ENCODE data around the gene IL27RA. TPM values are rescaled to one million over a fixed set of nuclear protein-coding genes. Genes with fewer than 3 reads are reported as not detected.

The IL27RA gene
- total RNA-seq, 1 donor from 2014 or later: 5.7 TPM

DNA sequence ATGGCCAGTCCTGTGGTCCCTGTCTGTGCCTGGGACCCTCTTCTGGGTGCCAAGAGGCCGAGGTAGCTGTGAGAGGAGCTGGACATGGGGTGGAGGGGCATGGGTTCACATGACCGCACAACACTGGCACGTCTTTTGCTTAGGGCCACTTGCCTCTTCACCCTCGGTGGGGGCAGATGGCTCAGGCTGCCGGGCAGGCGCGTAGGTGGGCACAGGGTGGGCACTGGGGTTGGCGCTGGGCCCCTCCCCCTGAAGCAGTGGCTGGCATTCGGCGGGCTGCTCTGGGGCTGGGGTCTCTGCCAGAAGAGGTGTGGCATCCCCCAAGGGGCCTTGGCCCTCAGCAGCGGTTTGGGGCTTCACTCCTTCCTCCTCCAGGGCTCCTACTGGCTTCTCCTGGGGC, 21.9 kb downstream of the IL27RA start:
- no peak for ATAC-seq
- intact Hi-C loops (cut with DNase I): no loop called here
- no peak for DNase-seq (ENCODE audit: low spot score)

DNA sequence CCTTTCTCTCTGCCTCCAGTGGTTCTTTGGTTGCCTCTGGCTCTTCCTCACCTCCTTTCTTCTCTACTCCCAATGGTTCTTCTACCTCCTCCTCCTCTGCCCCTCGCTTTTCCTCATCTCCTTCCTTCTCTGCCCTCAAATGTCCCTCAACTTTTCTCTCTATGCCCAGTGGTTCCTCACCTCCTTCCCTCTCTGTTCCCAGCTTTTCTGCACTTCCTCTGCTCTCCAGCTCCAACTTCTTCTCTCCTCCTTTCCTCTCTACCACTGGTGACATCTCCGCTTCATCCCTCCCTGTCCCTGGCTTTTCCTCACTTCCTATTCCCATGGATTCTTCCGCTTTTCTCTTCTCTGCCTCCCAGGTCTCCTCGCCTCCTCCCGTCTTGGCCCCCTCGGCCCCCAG, 22.5 kb downstream of the IL27RA start:
- ATAC-seq (no peak), DNase-seq (ENCODE audit: low spot score) (no peak)
- intact Hi-C loops (cut with DNase I): no loop called here

DNA sequence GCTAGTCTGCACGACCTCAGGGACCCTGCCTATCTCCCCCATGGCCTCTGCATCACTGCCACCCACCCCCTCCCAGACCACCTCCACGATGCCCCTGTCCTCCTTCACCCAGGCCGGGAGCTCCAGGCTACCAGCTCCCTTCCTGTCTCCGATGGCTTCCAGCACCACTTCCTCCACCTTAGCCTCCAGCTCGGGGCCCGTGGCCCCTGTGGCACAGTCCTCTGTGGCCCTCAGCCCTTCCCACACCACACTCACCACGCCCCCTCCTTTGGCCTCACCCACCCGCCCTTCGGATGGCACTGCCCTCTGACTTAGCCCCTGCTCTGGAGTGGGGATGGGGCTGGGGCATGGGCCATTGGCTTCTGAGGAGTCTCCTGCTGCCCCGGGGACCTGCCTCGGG, 23.2 kb downstream of the IL27RA start:
- no peak for DNase-seq (ENCODE audit: low spot score)
- intact Hi-C loops (cut with DNase I): loop anchor here (5.0 kb wide), 1 partner anchor 172 kb away; no protein-coding TSS in a partner anchor
- ATAC-seq: no peak

DNA sequence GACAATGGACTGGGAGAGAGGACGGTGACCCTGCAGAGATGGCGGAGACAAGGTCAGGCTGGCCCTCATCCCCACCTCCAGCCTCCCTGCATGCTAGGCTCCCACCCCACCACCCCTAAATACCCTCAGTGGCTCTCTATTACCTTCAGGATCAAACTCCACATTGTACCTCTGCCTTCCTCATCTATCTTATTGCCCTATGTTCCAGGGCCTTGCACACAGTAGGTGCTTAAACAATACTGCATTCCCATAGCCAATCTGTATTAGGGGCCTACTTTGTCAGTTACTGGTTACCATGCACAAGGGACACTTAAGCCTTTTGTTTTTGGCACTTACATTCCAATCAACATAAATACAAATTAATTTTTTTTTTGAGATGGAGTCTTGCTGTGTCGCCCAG, 23.8 kb downstream of the IL27RA start:
- intact Hi-C loops (cut with DNase I): loop anchor here (5.0 kb wide), 1 partner anchor 173 kb away; no protein-coding TSS in a partner anchor
- ATAC-seq: no peak
- DNase-seq (ENCODE audit: low spot score): no peak

DNA sequence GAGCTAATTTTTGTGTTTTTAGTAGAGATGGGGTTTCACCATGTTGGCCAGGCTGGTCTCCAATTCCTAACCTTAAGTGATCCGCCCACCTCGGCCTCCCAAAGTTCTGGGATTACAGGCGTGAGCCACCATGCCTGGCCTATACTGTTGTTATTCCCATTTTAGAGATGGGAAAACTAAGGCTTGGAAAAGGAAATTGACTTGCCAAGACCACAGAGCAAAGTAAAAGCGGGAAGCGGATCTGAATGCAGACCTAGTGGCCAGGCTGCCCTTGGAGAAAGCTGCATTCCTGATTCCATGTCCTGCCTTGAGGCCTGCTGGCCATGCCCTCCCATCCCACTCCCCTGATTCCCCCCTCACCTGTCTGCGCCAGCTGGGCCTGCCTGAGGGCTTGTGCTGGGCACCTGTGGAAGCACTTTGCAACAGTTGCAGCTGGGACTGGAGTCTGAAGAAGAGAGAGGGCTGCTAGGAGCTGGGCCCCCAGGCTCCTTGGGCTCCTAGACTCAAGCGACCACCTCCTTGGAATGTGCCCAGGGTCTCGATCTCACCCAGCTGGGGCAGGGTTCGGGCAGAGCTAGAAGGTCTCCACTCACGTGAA, 24.6 kb downstream of the IL27RA start:
- ATAC-seq (peak; percentile 11), DNase-seq (ENCODE audit: low spot score) (no peak)
- intact Hi-C loops (cut with DNase I): loop anchor here (5.0 kb wide), 1 partner anchor 174 kb away; no protein-coding TSS in a partner anchor

DNA sequence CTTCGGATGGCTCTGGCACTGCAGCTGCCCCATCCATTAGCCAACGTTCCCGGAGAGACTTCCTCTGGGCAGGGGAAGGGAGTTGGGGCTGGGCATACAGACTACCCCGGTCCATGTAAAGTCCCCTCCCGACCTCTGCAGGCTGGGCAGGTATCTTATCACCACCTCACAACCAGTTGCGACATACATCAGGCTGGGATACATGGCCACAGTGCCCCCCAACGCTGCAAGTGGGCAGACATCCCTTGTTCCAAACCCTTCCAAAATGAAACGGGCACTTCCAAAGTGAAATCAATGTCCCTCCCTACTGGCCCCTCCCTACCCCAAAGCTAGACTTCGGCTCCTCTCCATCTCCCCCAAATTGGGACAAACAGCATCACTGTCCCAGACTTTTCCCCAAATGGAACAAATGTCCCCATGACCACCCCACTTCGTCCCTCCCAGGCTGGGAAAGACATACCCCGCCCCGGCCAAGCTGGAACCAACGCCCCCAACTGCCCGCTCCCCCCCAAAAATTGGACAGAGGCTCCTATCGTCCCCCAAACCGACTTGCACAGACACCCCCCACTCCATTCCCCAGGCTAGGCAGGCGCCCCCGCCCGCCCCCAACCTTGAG, 25.3 kb downstream of the IL27RA start:
- peak; percentile 13 for ATAC-seq
- no peak for DNase-seq (ENCODE audit: low spot score)
- intact Hi-C loops (cut with DNase I): loop anchor here (5.0 kb wide), 1 partner anchor 175 kb away; no protein-coding TSS in a partner anchor

DNA sequence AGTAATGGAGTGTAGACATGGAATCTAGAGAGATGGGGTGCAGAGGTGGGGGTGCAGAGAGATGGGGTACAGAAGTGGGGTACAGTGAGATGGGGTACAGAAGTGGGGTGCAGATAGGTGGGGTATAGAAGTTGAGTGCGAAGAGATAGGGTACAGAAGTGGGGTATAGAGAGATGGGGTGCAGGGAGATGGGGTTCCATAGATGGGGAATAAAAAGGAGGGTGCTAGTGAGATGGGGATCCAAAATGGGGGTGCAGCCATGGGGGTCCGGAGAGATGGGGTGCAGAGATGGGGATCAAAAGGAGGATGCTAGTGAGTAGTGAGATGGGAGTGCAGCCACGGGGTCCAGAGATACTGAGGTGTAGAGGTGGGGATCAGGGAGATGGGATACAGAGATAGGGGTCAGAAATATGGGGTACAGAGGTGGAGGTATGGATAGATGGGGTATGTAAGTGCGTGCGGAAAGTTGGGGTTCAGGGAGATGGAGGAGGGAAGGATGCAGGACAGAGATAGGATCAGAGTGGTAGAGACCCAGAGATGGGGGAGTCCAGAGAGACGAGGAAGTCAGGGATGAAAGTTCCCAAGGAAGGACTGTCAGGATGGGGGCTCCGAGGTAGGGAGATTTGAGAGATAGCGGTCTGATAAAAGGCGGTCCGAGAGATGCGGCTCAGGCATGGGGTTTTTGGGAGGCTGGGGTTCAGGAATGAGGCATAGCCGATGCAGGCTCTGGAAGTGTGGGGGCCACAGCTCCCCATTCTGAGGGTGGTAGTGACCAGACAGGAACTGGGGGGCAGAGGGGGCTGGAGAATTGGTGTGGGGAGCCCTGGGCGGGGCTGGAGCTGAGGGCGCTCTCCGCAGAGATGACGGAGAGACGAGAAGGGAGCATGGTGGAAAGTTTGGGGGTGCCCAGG, 26.9 kb downstream of the IL27RA start:
- intact Hi-C loops (cut with DNase I): loop anchor here (5.0 kb wide), 1 partner anchor 176 kb away; no protein-coding TSS in a partner anchor
- ATAC-seq: no peak

DNA sequence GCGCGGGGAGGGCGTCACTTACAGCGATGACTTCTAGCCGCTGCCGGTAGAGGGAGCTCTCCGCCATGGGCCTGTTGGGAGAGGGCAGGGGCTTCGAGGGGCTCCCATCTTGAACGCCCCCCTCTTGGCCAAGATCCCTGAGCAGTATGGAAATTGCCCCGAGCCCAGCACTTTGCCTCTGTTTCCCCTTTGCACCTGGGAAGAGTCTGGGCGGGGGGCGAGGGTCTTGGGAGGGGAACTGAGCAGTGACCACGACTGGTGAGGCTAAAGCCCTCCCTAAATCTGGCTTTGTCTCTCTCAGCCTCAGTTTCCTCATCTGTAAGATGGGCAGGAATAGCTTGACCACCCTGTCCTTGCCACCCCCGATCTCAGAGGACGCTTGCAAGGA, 27.5 kb downstream of the IL27RA start:
- ATAC-seq: no peak
- peak; percentile 67 for DNase-seq (ENCODE audit: low spot score)
- intact Hi-C loops (cut with DNase I): loop anchor here (5.0 kb wide), 1 partner anchor 177 kb away; no protein-coding TSS in a partner anchor

More for the DNA sequence above, 26.9 kb downstream of the IL27RA start:
- no peak for DNase-seq (ENCODE audit: low spot score)

DNA sequence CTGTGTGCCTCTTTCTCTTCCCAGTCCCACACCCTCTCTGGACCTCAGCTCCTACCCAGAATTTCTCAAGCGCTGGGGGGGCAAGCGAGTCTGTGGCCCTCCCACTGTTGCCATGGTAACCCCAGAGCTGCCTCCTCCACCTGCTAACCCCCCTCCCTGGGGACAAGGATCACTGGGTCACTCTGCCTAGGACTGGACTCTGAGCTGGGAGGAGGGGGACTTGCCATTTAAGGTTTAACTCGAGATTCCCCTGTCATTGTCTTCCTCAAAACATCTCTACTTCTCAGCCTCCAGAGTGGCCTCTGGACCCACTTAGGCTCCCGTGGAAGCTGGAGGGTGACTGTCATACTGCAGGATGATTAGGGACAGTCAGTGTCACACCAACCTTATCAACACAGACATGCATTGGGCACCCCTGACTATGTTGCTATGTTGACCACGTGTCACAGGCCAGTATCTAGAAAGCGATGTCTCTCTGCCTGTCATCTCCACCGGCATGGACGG, 28.1 kb downstream of the IL27RA start:
- ATAC-seq (no peak), DNase-seq (ENCODE audit: low spot score) (no peak)
- intact Hi-C loops (cut with DNase I): loop anchor here (5.0 kb wide), 1 partner anchor 177 kb away; no protein-coding TSS in a partner anchor

DNA sequence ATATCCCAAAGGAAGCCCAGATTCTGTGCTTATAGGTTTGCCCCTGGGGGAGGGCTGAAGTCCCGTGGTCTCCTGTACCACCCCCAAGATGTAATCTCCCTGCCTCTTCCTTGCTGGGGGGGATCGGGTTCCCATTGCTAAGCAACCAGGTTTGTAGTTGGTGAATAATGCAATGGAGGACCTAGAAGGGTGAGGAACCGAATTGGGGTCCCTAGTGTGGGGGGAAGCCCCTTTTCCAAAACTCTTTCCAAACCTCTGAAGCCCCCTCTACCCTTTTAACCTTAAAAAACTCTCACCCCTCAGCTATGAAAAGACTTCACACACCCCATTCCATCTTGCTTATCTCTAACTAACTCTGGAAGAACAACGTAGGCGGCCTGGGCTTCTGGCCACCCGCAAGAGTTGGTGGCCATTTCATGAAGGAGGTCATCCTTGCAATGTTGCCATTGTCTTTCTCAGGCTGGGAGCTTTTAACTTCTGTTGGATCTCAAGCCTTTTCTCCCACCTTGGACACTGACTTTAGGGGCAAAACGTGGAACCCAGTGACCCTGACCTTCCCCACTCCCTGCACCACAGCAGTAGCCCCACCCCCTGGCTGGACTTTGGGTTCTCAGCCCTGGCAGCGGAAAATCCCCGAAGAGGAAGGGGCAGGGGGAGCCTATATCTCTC, 29.7 kb downstream of the IL27RA start:
- intact Hi-C loops (cut with DNase I): no loop called here
- ATAC-seq (no peak), DNase-seq (ENCODE audit: low spot score) (no peak)

DNA sequence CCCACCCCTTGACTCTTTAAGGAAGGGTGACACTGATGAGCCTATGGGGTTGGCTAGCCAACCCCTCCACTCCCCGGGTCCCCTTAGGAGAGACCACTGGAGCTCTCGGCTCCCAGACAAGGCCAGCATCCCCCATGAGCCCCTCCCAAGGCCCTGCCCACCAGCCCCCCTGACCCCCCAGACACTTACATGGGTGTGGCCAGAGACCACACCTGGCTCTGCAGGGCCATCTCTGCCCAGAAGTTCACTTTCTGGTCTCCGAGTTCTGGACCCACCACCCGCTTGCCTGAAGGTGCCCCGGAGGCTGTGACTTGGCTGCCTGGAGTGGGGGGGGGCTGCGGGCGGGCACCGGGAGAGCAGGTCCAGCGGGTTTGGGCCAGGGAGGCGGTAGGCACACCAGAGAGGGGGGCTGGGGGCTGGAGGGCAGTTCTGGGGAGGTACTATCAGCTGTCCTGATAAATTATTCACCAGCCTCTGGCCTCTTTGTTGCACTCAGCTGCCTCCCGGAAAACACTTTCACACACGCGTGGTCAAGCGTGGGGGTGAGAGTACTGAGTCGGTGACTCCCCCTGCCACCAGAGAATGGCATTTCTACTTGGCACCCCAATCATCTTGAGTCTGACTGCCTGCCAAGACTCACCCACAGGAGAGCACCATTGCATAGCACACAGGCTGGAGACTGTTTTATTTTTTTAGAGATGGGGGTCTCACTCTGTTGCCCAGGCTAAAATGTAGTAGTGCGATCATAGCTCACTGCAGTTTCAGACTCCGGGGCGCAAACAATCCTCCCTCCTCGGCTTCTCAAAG, 30.4 kb downstream of the IL27RA start, which contains the start of gene PALM3:
TSS of gene PALM3 (minus strand) at position 326 of the 807 bp plus-strand sequence. CDS start at position 230, 96 bp downstream.
- DNase-seq (ENCODE audit: low spot score) (no peak), ATAC-seq (no peak)
- intact Hi-C loops (cut with DNase I): no loop called here

DNA sequence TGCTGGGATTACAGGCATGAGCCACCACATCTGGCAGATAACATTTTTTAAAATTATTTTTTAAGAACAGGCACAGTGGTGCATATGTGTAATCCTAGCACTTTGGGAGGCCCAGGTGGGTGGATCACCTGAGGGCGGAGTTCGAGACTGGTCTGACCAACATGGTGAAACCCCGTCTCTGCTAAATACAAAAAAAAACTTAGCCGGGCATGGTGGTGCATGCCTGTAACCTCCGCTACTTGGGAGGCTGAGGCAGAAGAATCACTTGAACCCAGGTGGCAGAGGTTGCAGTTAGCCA, 30.9 kb downstream of the IL27RA start:
- intact Hi-C loops (cut with DNase I): no loop called here

DNA sequence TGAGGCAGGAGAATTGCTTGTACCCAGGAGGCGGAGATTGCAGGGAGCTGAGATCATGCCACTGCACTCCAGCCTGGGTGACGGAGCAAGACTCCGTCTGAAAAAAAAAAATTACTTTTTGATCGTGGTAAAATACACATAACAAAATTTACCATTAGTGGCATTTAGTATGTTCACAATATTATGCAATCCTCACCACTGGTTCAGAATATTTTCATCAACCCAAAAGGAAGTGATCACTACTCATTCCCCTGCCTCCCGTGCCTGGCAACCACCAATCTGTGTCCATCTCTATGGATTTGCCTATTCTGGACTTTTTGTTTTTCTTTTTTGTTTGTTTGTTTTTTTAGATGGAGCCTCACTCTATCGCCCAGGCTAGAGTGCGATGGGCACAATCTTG, 31.5 kb downstream of the IL27RA start:
- DNase-seq (ENCODE audit: low spot score): no peak
- ATAC-seq: no peak
- intact Hi-C loops (cut with DNase I): no loop called here

More for the DNA sequence above, 30.9 kb downstream of the IL27RA start:
- DNase-seq (ENCODE audit: low spot score): no peak
- no peak for ATAC-seq

DNA sequence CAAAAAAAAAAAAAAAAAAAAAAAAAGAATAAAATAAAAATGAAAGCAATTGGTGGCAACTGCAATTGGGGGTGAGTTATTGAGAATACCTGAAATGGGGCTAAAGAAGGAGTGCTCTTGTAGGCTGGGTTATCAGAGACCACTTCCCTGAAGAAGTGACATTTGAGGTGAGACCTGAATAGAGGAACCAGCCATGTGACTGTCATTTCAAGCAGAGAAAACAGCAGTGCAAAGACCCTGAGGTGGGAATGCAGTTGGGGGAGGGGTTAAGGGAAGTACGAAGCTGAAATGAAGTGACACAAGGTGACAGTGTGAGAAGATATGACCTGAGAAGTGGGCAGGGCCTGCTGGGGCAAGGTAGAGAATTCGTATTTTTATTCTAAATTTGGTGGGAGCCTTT, 34.6 kb downstream of the IL27RA start:
- intact Hi-C loops (cut with DNase I): no loop called here
- ATAC-seq: no peak
- no peak for DNase-seq (ENCODE audit: low spot score)

DNA sequence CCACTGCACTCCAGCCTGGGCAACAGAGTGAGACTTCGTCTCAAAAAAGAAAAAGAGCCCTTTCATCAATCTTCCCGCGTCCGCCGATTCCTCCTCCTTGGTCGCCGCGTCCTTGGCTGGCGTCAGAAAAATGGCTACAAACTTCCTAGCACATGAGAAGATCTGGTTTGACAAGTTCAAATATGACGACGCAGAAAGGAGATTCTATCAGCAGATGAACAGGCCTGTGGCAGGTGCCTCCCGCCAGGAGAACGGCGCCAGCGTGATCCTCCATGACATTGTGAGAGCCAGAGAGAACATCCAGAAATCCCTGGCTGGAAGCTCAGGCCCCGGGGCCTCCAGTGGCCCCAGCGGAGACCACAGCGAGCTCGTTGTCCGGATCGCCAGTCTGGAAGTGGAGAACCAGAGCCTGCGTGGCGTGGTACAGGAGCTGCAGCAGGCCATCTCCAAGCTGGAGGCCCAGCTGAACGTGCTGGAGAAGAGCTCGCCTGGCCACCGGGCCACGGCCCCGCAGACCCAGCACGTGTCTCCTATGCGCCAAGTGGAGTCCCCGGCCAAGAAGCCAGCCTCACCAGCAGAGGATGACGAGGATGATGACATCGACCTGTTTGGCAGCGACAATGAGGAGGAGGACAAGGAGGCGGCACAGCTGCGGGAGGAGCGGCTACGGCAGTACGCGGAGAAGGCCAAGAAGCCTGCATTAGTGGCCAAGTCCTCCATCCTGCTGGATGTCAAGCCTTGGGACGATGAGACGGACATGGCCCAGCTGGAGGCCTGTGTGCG, 38.9 kb downstream of the IL27RA start:
- intact Hi-C loops (cut with DNase I): no loop called here
- no peak for ATAC-seq
- DNase-seq (ENCODE audit: low spot score): no peak

DNA sequence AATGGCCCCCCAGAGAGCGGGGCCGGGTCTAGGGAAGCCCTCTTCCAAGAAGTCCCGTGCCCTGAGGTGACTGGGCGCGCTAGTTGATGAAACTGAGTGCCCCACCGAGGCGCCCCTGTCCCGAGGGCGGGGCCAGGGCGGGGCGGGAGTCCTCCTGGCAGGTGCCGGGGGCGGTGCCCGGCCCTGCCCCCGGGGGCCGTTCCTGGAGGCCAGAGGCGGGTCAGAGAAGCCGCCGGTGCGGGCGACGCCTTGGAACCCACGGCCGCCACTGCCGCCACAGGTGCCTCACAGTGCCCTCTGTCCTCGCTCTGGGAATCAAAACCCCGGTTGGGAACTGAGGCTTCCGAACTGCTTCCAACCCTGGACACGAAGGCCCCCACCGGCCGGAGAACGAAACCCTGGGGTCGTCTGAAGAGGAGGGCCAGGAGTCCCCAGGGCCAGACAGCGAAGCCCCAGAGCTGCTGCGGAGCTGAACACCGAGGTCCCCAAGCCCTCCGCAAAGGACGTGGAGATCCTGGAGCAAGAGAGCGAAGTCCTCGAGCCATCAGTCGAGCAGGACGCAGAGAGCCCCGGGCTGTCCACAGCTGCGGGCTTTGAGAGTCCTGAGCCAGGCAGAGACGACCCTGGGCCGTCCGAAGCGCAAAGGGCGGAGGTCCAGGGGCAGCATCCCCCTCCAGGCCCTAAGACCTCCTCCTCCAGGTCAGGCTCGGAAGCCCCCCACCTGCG, 41.1 kb downstream of the IL27RA start, which contains the start of gene MISP3:
TSS of gene MISP3 (plus strand) at position 252 of the 726 bp plus-strand sequence. CDS start 524 bp downstream, outside the sequence.
- ATAC-seq (peak; percentile 3), DNase-seq (ENCODE audit: low spot score) (peak; percentile 68)
- intact Hi-C loops (cut with DNase I): no loop called here

Data from sciatic nerve (tissue), 2 donors.